Measurements from ENCODE around the gene CCK.

Gene CCK

GRCh38 chr3:42265059-42265991 lies 660 bp downstream of the CCK start:
- no peak for DNase-seq

GRCh38 chr3:42264399-42265058 lies 1.5 kb downstream of the CCK start:
- DNase-seq: peak; percentile 35 to 38

DNA sequence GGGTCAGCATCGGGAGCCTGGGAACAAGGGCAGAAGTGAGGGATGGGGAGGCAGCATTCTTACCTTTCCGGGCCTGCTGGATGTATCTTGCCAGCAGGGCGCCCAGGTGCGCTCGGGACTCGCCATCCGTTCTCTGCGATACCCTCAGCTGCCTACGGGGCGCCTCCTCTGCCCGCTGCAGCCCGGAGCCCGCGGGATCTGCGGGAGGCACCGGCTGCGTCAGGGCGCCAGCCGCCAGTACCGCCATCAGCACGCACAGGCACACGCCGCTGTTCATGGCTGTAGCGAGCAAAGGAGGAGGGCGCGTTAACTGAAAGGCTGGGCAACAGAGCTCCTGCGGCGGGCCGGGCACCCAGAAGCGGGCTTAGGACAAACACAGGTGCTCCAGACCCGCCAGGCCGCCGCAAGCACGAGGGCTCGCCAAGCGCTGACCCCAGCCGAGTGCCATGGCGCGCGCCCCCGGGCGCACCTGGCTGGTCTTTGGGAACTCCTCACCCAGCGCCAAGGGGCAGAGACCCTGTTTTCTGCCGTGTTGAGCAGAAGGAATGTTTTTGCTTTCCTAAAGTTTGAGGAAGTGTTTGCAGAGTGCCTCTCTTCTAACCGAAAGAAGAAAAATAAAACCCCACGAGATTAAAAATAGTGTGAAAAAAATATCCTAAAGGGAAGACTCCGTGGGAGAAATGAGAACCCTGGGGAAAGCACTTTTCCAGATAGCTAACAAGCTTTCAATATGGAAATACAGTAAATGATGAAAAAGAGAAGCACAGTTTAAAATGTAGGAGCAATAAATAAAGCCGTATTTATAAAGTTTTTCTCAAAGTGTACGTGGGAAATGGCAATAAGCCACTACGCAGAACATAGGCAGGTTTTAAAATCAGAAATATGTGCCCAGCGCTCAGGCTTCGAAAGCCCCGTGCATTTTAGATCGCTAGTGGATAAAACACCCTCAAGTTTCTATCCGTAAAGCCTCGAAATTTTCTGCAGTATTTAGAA lies 2.3 kb downstream of the CCK start:
- DNase-seq: no peak

GRCh38 chr3:42262525-42262924 lies 3.5 kb downstream of the CCK start:
- no peak for DNase-seq

DNA sequence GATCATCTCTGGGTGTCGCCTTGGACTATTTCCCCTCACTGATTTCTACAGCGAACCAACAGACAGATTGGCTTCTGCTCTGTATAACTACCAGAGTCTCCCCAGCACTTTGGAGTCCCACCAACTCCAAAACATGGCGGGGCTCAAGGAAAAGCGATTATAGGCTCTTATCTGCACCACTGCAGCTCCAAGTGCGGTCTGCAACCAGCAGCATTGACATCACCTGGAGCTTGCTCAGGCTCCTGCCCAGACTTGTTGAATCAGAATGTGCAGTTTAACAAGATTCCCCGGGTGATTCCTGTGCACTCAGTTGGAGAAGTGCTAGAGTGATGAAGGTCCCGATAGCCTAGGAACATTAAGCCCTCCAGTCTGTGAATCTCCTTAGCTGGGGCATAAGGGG lies 9.0 kb downstream of the CCK start:
- DNase-seq: no peak

DNA sequence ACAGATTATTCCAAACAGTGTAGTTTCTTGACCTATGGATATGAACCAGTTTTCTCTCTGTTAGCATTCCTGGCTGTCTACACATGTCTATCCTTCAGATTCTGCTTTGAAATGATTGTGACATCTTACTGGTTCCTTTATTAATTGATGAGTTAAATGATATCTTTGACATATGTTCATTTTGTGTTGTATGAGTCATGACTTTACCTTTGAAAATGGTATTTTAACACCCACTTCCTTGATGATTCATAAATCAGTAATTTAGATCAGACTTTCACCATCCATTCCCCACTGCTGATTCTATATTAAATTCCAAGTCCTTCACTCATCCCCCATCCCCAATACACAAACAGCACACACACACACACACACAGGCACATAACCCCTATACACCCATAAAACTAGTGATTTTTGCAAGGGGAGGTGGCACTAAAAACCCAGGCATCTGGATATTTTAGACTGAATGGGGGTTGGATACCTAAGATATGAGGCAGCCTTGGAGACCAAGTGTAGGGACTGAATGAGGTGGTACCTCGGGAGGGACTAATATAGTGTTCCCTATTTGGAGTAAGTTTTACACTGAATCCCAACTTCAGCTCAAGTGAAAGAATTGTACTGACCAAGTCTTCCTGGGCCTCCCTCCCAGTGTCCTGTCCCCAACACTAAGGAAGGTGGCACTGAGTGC lies 9.7 kb downstream of the CCK start:
- no peak for DNase-seq

DNA sequence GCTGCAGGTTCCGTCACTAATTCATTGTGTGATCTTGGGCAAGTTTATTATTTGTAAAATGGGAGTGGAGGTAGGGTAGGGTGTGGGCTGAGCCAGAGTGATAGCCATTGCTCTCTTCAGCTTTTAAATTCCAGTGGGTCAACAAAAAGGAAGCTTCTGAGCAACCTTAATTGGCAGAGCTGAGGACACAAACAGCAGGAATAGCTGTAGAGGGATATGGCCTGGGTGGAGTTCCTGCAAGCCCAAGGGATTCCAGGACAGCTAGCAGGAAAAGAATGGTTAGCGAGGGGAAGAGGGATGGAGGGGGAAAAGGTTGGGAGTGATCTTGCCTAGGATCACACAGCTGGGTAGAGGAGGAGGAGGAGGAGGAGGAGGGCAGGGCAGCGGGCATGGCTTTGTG lies 11.4 kb downstream of the CCK start:
- no peak for DNase-seq

DNA sequence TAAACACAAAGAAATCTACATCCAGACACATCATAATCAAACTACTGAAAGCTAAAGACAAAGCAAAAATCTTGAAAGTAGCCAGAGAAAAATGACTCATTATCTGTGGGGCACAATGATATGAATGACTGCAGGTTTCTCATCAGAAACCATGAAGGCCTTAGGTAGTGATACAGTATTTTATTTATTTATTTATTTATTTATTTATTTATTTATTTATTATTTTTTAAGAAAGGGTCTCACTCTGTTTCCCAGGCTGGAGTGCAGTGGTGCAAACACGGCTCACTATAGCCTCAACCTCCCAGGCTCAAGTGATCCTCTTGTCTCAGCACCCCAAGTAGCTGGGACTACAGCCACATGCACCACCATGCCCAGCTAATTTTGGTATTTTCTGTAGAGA lies 15.2 kb downstream of the CCK start:
- no peak for DNase-seq

DNA sequence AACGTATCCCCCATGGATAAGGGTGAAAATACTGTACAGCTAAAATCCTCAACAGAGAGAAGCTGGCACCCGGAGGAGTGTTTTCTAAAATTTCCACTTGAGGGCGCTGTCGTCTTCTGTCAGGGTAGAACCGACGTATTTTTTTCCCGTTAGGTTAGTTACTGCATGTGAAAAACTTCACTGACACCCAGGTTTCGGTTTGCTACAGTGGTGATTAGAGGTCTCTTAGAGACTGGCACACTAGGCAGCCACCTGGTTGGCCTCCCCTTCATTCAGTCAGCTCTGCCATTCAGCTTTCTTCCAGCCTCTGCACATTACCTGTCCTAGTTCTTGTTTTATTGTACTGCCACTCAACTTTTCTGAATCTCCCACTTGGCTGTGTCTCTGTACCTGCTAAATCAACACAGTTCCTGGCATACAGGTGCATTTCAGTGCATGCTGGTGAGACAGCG lies 18.4 kb downstream of the CCK start:
- DNase-seq: peak; percentile 46 to 76

DNA sequence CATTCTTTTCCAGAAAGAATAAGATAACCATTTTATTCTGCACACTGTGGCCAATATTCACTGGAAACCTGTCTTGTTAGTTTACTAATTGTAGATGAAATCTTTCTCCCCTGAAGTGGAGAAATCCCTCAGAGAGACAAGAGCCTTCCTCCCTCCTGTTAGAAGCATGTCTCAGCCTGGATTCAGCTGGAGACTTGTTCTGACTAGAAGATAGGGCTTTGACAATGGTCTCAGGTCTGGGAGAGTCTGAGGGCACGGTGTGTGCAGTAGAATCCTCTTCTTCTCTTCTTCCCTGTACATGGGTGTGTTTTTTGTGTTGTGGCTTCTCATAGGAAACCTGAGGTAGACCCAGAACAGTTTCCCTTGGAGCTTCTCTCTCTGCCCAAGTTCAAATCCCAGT lies 19.9 kb downstream of the CCK start:
- DNase-seq: no peak

DNA sequence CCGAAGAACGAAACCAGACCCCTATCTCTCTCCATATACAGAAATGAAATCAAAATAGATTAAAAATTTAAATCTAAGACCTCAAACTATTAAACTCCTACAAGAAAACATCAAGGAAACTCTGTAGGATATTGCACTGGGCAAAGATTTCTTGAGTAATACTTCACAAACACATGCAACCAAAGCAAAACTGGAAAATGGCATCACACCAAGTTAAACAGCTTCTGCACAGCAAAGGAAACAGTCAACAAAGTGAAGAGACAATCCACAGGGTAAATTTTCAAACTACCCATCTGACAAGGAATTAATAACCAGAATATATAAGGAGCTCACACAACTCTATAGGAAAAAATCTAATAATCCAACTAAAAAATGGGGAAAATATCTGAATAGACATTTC lies 29.4 kb downstream of the CCK start:
- DNase-seq: no peak

DNA sequence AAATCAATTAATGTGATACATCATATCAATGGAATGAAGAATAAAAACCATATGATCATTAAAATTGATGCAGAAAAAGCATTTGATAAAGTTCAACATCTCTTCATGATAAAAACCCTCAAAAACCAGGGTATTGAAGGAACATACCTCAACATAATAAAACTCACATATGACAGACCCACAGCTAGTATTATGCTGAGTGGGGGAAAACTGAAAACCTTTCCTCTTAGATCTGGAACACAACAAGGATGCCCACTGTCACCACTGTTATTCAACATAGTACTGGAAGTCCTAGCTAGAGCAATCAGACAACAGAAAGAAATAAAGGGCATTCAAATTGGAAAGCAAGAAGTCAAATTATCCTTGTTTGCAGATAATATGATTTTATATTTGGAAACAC lies 30.5 kb downstream of the CCK start:
- no peak for DNase-seq

- no peak for DNase-seq
Observed at GRCh38 chr3:42230860-42231259, 35.1 kb downstream of the CCK start.

DNA sequence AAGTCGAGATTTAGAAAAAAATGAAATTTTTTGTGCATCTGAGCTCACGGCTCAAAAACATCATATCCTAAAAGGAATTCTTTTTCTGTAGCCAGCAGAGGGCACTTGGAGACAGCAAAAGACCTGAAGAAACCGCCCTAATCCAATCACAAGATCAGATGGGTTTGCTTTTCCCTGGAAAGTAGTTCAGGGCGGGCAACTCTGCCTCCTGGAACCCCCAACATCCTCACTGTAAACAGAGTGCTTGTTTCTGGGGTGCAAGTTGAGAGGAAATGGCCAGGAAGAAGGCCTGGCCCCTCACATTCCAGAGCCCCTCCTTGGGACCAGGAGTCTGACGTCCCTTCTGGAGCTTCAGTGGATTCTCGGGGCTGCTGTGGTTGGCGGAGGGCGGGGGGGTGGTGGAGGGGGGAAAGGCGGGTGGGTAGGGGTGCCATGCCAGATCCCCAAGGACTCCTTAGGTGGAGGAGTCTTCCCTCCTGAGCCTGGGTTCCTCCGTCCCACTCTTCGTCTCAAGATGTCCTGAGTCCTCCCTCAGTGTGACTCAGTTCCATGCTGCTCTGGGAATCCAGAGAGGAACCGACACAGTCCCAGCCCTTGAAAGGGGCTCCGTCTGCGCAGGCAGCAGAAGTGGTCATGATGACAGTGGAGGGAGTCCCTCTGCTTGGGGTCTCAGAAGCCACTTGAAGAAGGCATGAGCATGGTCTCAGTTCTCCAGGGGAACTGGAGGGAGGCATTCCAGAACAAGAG lies 35.9 kb downstream of the CCK start:
- peak in 1 of 2 donors; percentile 64 for DNase-seq

- no peak for DNase-seq
Observed at GRCh38 chr3:42229266-42229941, 36.6 kb downstream of the CCK start.

DNA sequence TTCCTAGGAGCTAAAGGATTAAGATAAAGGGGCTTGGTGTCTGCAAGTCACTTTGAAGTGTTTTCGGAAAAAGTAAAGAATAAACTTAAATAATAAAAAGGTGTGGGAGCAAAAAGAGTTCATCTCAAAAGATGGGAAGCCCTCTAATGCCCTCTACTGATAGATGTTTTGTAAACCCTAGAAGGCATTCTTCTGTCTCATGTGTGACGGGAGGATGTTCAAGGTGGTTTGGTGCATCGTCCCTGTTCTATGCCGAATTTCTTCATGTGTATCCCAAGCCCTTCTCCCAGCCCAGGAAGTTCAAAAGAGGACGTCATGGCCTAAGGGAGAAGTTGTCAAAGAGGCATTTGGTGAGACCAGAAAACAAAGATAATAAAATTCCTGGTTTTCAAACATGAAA lies 37.2 kb downstream of the CCK start:
- DNase-seq: no peak

DNA sequence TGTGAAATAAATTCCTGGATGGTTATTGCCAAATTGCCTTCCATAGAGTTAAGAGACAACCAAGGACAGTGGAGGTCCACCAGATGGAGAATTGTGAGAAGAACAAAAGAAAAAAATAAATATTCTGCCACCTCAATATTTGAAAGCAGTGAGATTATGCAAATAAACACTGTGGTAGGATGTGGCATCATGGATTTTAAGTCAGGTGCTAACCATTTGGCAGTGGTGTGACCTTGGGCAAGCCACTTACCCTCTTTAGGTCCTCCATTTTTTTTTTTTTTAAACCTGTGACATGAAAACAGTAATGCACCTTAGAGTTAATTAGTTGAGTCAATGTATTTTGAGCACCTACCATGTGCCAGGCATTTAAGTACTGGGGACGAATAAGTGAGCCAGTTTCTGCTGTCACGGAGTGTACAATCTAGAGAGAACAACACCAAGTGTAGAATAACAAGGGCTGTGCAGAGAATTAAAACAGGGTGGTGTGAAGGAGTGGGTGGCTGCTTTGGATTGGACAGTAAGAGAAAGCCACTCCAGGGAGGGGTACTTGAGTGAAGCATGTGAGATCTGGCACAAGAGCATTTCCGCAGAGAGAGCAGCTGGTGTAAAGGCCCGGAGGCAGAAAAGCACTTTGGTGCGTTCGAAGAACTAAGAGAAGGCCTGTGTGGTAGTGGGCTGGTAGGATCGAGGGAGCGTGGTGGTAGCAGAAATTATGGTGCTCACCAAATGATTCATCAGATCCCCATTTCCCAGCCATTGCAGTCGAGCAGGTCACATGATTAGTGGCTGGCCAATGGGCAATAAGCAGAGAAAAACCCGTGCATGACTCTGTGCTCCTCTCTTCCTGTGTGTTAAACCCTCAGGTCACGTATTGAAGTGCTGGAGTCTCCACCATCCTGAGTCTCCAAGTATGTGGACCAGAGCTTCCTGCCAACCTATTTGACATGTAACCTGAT lies 39.2 kb downstream of the CCK start:
- DNase-seq: no peak

DNA sequence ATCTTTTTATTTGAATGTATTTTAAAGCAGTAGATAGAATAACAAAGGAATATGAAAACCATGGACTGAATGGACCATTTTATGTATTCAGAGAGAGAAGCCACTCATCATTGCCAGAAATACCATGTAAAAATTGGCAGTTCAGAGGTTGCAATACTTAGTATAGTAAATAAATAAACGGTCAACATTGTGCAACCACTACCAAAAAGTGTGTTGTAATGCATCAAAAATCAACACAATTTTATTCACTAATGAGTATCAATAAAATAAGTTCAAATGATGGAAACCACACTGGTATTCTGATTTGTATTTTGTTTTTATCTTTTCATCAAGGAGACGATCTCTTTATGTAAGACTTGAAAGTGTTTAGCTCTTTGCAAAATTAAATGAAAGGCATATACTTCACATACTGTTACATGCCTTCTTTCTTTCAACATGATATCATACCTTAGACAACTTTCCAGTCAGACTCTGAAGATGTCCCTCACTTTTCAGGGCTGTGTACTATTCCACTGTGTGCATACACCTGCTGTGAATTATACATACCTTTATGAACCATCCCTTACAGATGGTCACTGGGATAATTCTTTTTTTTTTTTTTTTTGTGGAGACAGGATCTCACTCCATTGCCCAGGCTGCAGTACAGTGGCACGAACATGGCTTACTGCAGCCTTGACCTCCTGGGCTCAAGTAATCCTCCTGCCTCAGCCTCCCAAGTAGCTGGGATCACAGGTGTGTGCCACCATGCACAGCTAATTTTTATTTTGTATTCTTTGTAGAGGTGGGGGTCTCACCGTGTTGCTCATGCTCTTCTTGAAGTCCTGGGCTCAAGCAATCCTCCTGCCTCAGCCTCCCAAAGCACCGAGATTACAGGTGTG lies 40.3 kb downstream of the CCK start:
- no peak for DNase-seq
